Measurements from ENCODE around the gene SLC35E1.

GRCh38 chr19:16594681-16595091 is 22.5 kb upstream of the SLC35E1 start:
- TF ChIP-seq, protein P1, sequence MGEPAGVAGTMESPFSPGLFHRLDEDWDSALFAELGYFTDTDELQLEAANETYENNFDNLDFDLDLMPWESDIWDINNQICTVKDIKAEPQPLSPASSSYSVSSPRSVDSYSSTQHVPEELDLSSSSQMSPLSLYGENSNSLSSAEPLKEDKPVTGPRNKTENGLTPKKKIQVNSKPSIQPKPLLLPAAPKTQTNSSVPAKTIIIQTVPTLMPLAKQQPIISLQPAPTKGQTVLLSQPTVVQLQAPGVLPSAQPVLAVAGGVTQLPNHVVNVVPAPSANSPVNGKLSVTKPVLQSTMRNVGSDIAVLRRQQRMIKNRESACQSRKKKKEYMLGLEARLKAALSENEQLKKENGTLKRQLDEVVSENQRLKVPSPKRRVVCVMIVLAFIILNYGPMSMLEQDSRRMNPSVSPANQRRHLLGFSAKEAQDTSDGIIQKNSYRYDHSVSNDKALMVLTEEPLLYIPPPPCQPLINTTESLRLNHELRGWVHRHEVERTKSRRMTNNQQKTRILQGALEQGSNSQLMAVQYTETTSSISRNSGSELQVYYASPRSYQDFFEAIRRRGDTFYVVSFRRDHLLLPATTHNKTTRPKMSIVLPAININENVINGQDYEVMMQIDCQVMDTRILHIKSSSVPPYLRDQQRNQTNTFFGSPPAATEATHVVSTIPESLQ (CRISPR knock-in tag; IDR thresholded peaks at IDR 0.05), result no peak
- TF ChIP-seq, protein P2, sequence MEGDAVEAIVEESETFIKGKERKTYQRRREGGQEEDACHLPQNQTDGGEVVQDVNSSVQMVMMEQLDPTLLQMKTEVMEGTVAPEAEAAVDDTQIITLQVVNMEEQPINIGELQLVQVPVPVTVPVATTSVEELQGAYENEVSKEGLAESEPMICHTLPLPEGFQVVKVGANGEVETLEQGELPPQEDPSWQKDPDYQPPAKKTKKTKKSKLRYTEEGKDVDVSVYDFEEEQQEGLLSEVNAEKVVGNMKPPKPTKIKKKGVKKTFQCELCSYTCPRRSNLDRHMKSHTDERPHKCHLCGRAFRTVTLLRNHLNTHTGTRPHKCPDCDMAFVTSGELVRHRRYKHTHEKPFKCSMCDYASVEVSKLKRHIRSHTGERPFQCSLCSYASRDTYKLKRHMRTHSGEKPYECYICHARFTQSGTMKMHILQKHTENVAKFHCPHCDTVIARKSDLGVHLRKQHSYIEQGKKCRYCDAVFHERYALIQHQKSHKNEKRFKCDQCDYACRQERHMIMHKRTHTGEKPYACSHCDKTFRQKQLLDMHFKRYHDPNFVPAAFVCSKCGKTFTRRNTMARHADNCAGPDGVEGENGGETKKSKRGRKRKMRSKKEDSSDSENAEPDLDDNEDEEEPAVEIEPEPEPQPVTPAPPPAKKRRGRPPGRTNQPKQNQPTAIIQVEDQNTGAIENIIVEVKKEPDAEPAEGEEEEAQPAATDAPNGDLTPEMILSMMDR (IDR thresholded peaks at IDR 0.05), result no peak
- TF ChIP-seq FOXP4 (CRISPR knock-in tag; IDR thresholded peaks at IDR 0.05), result no peak
- TF ChIP-seq HMGXB4 (CRISPR knock-in tag; IDR thresholded peaks at IDR 0.05), result no peak
- TF ChIP-seq SP1 (CRISPR knock-in tag; conservative IDR thresholded peaks at IDR 0.05), result no peak
- no peak for TF ChIP-seq RELA (CRISPR knock-in tag; IDR thresholded peaks at IDR 0.05; ENCODE audit: borderline replicate concordance)
- no peak for TF ChIP-seq JUN (CRISPR knock-in tag; IDR thresholded peaks at IDR 0.05)
- TF ChIP-seq NFE2L1 (CRISPR knock-in tag; IDR thresholded peaks at IDR 0.05), result no peak
- TF ChIP-seq IRF2 (CRISPR knock-in tag; IDR thresholded peaks at IDR 0.05; ENCODE audit: borderline replicate concordance, low read depth), result no peak
- no peak for TF ChIP-seq PREB (CRISPR knock-in tag; IDR thresholded peaks at IDR 0.05; ENCODE audit: borderline replicate concordance)
- no peak for TF ChIP-seq GABPB1 (CRISPR knock-in tag; IDR thresholded peaks at IDR 0.05)
